Tongue (tissue), 2 donors: ENCODE data around the gene SH3RF3. TPM values are rescaled to one million over a fixed set of nuclear protein-coding genes. Genes with fewer than 3 reads are reported as not detected.

Experiments
- DNase-seq: peaks from one replicate; pipeline ENCODE4 v3.0.0-alpha.2; 2015
- total RNA-seq: library from RNA; depleted of rRNA; stranded (reverse); fragments of >200 nt; gene quantifications from one replicate; pipeline ENCODE4 v1.2.3, GENCODE V29; 2014

SH3RF3 gene
- total RNA-seq, 1 donor from 2014 or later, result 10.1 TPM

- DNase-seq, result no peak
Observed at GRCh38 chr2:109397893-109398292, 268.9 kb downstream of the SH3RF3 start.

- no peak for DNase-seq
Observed at GRCh38 chr2:109398366-109399015, 269.5 kb downstream of the SH3RF3 start.

GRCh38 chr2:109399066-109399465 lies 270.1 kb downstream of the SH3RF3 start:
- peak; percentile 50 for DNase-seq

GRCh38 chr2:109400102-109400501 lies 271.1 kb downstream of the SH3RF3 start:
- no peak for DNase-seq

- DNase-seq, result no peak
Observed at GRCh38 chr2:109401370-109401769, 272.4 kb downstream of the SH3RF3 start.

- DNase-seq, result no peak
Observed at GRCh38 chr2:109402180-109402579, 273.2 kb downstream of the SH3RF3 start.

- DNase-seq, result no peak
Observed at GRCh38 chr2:109402980-109403840, 274.2 kb downstream of the SH3RF3 start.

- DNase-seq, result no peak
Observed at GRCh38 chr2:109403841-109404201, 274.8 kb downstream of the SH3RF3 start.

GRCh38 chr2:109404681-109405080 lies 275.7 kb downstream of the SH3RF3 start:
- DNase-seq, result no peak

GRCh38 chr2:109405873-109406272 lies 276.9 kb downstream of the SH3RF3 start:
- DNase-seq, result no peak

- no peak for DNase-seq
Observed at GRCh38 chr2:109406301-109406700, 277.3 kb downstream of the SH3RF3 start.

GRCh38 chr2:109407276-109408042 lies 278.5 kb downstream of the SH3RF3 start:
- DNase-seq, result peak; percentile 50

GRCh38 chr2:109408043-109408335 lies 279.0 kb downstream of the SH3RF3 start:
- no peak for DNase-seq

GRCh38 chr2:109409321-109410038 lies 280.5 kb downstream of the SH3RF3 start:
- peak; percentile 32 for DNase-seq

- no peak for DNase-seq
Observed at GRCh38 chr2:109410039-109410815, 281.2 kb downstream of the SH3RF3 start.

- no peak for DNase-seq
Observed at GRCh38 chr2:109411640-109412325, 282.8 kb downstream of the SH3RF3 start.

GRCh38 chr2:109415581-109416013 lies 286.6 kb downstream of the SH3RF3 start:
- DNase-seq, result no peak

GRCh38 chr2:109417701-109418335 lies 288.8 kb downstream of the SH3RF3 start:
- no peak for DNase-seq

GRCh38 chr2:109418716-109419115 lies 289.7 kb downstream of the SH3RF3 start:
- no peak for DNase-seq

GRCh38 chr2:109419171-109419756 lies 290.3 kb downstream of the SH3RF3 start:
- DNase-seq, result no peak
